ENCODE measurements around the gene CCDC78.
A peak's percentile ranks its signal among the peaks of the same experiment; 100 is the strongest.

CCDC78 gene

DNA sequence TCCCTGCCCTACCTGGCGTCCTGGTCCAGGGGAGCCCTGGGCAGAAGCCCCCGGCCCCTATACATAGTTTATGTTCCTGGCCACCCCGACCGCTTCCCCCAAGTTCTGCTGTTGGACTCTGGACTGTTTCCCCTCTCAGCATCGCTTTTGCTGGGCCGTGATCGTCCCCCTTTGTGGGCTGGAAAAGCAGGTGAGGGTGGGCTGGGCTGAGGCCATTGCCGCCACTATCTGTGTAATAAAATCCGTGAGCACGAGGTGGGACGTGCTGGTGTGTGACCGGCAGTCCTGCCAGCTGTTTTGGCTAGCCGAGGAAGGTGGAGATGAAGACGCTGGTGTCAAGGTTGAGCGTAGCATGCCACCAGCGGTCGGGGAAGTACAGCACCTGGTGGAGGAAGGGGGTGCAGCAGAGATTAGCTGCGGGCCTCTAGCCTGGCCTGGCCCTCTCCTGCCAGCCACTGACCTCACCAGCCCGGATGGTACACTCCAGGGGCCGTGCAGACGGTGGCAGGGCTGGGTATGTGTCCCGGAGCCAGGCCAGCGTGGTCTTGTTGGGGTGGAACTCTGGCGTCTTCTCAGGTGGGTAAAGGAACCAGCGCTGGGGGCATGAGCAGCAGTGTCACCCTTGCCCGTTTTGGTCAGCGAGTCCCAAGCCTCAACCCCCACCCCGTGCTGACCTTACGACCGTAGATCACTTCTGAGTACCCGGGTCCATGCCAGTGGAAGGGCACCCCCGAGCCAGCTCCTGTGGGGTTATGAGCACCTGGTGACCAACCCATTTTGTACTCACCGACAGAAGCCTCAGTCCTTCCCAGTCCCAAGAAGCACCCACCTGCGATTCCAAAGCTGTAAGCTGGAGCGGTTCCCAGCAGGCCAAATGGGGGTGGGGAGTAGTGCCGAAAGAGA, 43.5 kb downstream of the CCDC78 start:
- DNase-seq = no peak

DNA sequence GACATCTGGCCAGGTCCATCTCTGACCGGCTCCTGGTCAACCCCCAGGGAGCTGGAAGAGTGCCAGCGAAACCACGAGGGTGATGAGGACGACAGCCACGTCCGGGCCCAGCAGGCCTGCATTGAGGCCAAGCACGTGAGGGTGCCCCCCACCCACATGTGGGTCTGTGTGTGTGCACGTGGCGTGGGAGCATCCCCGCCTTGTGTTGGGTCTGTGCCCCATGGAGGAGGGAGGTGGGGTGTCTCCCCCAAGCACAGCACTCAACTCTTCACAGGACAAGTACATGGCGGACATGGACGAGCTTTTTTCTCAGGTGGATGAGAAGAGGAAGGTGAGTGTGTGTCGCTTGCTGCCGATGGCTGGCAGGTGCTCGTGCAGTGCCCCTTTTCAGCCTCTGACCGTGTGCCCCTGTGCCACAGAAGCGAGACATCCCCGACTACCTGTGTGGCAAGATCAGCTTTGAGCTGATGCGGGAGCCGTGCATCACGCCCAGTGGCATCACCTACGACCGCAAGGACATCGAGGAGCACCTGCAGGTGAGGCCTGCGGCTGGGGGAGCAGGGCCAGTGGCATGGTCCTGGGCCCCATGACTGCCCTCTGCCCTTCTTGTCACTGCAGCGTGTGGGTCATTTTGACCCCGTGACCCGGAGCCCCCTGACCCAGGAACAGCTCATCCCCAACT, 44.4 kb downstream of the CCDC78 start:
- peak overlapping the region; percentile 54 for H3K27ac Mint-ChIP-seq
- H3K4me1 Mint-ChIP-seq = peaks cover 34% of the 10 kb centered on the region
- peaks cover under 1% of the 10 kb centered on the region for H3K27me3 Mint-ChIP-seq
- no peaks in the 10 kb centered on the region for H3K9me3 Mint-ChIP-seq
- H3K36me3 Mint-ChIP-seq (ENCODE audit: low read depth) = peaks cover 18% of the 10 kb centered on the region
- DNase-seq (no peak), ATAC-seq (no peak)
- peak overlapping the region; percentile 82 for H3K4me3 Mint-ChIP-seq

More for the DNA sequence above, 43.5 kb downstream of the CCDC78 start:
- Mint-ChIP-seq H3K36me3 (ENCODE audit: low read depth) (peaks cover 20% of the 10 kb centered on the region), H3K27ac (peak overlapping the region; percentile 54), H3K4me3 (peak overlapping the region; percentile 82), H3K27me3 (no peaks in the 10 kb centered on the region), H3K4me1 (peaks cover 34% of the 10 kb centered on the region), H3K9me3 (no peaks in the 10 kb centered on the region)
- no peak for ATAC-seq

DNA sequence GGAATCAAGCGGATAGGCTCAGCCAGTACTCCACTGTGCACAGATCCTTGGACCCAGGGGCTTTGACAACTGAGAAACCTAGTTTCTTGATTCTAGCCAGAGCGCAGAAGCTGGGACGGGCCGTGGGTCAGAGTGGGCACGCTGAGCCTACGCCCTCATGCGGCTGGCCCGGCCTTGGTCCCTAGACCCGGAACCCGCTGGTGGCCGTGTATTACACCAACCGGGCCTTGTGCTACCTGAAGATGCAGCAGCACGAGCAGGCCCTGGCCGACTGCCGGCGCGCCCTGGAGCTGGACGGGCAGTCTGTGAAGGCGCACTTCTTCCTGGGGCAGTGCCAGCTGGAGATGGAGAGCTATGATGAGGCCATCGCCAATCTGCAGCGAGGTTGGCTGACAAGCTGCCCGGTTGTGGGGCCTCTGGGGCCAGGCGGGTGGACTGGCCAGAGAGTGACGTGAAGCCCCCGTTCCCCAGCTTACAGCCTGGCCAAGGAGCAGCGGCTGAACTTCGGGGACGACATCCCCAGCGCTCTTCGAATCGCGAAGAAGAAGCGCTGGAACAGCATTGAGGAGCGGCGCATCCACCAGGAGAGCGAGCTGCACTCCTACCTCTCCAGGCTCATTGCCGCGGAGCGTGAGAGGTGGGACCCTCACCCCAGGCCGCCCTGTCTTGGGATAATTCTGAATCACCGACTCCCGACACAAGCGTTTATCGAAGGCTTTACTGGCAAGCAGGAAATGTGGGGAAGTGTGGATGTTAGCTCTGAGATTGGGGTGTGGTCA, 45.1 kb downstream of the CCDC78 start:
- DNase-seq = peak; percentile 41
- Mint-ChIP-seq H3K27me3 (peaks cover 5% of the 10 kb centered on the region), H3K27ac (peak overlapping the region; percentile 49), H3K4me3 (peak overlapping the region; percentile 82), H3K9me3 (no peaks in the 10 kb centered on the region), H3K36me3 (ENCODE audit: low read depth) (peaks cover 18% of the 10 kb centered on the region), H3K4me1 (peaks cover 34% of the 10 kb centered on the region)
- ATAC-seq = no peak

DNA sequence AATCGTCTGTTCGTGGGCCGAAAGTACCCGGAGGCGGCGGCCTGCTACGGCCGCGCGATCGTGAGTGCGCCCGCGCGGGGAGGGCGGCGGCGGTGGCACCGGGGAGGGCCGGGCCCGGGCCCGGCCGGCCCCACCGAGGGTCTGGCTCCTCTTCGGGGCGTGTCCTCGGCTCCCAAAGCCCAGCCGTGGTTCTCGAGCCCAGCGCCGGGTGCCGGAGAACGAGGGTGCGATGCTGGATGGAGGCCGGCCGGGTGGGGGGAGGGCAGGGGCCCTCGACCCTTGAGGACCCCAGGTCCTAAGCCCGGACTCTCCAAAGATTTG, 45.7 kb downstream of the CCDC78 start:
- DNase-seq (no peak), ATAC-seq (no peak)
- Mint-ChIP-seq H3K4me1 (peaks cover 31% of the 10 kb centered on the region), H3K4me3 (peak overlapping the region; percentile 82), H3K27me3 (peaks cover 5% of the 10 kb centered on the region), H3K36me3 (ENCODE audit: low read depth) (peaks cover 18% of the 10 kb centered on the region), H3K9me3 (no peaks in the 10 kb centered on the region), H3K27ac (peak overlapping the region; percentile 49)

DNA sequence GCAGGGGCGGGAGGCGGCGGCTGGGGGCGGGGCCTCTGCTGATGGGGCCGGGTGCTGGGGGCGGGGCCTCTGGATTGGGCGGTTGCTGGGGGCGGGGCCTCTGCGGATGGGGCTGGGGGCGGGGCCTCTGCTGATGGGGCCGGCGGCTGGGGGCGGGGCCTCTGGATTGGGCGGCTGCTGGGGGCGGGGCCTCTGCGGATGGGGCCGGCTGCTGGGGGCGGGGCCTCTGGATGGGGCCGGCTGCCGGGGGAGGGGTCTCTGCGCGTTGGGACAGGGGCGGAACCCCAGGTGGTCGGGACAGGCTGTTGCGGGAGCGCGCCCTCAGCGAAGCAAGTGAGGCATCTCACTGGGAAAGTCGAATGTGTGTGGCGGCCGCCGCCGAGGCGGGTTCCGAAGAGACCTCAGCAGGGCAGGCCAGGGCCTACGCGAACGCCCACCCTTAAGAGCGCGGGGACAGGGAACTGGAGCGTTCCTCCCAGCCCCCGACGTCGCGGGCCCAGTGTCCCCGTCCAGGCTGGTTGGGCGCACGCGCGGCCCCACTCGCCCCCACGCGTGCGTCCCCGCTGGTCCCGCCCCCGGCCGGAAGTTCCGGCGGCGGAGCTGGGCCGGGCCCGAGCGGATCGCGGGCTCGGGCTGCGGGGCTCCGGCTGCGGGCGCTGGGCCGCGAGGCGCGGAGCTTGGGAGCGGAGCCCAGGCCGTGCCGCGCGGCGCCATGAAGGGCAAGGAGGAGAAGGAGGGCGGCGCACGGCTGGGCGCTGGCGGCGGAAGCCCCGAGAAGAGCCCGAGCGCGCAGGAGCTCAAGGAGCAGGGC, 46.2 kb downstream of the CCDC78 start, which contains the start of gene STUB1:
STUB1 (plus strand) TSS at position 597 of the 811 bp plus-strand sequence; CDS start at position 713, 116 bp downstream.
- Mint-ChIP-seq H3K27ac (peak within 1 kb of the TSS; percentile 87), H3K4me1 (peaks cover 31% of the 10 kb centered on the region), H3K4me3 (peak within 1 kb of the TSS; percentile 82), H3K36me3 (ENCODE audit: low read depth) (peaks cover 18% of the 10 kb centered on the region), H3K9me3 (no peaks in the 10 kb centered on the region), H3K27me3 (peaks cover 5% of the 10 kb centered on the region)
- peak; percentile 90 for DNase-seq
- ATAC-seq = peak; percentile 34

DNA sequence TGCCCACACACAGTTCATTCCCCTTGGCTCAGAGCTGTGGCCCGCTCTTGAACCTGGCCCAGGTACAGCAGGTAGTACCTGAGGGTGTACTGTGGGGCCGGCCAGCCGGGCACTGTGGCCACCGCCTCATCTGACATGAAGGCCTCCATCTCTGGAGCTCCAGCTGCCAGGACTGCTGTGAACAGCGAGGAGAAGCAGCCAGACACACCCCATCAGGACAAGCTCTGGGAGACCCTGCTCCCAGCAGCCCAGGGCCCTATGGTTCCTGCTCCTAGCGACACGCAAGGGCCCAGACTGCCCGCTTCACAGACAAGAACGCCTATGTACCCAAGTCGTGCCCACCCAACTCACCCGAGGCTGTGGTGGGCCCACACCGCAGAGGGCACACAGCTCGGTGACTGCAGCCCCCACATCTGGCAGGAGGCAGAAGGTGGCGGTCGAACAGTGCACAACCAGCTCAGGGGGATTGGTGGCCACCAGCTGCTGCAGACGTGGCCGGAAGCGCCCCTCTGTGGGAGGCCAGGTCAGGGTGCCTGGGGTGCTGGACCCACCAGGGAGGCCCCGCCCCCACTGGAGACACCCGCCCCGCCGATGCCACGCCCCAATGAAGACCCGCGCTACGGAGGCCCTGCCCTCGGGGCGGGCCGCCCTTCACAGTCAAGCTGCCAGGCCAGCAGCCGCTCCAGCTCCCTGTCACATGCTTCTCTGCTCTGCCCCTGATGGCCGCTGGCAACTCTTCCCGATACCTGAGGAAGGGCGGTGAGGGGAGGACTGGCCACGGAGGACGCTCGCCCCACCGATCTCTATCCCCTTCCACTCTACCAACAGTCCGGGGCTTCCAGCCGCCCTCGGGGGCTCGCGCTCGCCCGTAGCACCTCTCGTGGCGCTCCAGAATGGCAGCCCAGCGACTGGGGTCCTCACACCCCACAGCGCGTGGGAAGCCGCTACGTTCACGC, 47.1 kb downstream of the CCDC78 start:
- Mint-ChIP-seq H3K36me3 (ENCODE audit: low read depth) (peaks cover 18% of the 10 kb centered on the region), H3K4me3 (peak overlapping the region; percentile 75), H3K9me3 (no peaks in the 10 kb centered on the region), H3K4me1 (peaks cover 30% of the 10 kb centered on the region), H3K27ac (peak overlapping the region; percentile 73), H3K27me3 (peaks cover 5% of the 10 kb centered on the region)
- DNase-seq (peak; percentile 69), ATAC-seq (peak; percentile 7)

DNA sequence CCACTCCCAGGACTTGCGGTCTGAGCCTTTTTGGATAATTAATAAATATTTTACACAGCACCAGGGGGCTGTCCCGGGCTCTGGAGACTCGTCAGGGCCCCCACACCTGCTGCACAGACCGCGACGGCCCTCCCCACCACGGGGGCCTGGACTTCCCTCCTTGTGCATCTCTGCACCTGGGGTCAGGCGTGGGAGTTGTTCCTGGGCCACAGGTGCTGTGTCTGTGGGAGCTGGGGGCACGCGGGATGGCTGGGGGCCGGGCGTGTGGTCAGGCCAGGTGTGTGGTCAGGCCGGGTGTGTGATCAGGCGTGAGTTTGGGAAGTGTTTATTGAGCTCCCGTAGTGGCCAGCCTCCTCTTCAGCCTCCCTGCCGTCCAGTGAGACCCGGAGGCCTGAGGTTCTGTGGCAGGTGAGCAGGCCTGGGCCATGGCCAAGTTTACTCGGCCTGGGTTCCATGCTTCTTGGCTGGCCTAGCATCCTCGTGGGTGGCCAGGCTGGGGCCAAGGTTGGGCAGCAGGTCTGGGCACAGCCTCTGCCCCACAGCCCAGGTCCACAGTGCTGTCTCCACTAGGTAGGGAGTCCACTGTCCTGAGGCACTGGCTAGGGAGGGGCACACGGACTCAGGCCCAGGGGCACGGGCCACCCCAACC, 47.9 kb downstream of the CCDC78 start:
- ATAC-seq = no peak
- no peak for DNase-seq
- H3K36me3 Mint-ChIP-seq (ENCODE audit: low read depth) = peaks cover 18% of the 10 kb centered on the region
- H3K4me1 Mint-ChIP-seq = peaks cover 27% of the 10 kb centered on the region
- no peaks in the 10 kb centered on the region for H3K9me3 Mint-ChIP-seq
- no peak overlapping the region for H3K27ac Mint-ChIP-seq
- H3K27me3 Mint-ChIP-seq = peaks cover 5% of the 10 kb centered on the region
- no peak overlapping the region for H3K4me3 Mint-ChIP-seq

DNA sequence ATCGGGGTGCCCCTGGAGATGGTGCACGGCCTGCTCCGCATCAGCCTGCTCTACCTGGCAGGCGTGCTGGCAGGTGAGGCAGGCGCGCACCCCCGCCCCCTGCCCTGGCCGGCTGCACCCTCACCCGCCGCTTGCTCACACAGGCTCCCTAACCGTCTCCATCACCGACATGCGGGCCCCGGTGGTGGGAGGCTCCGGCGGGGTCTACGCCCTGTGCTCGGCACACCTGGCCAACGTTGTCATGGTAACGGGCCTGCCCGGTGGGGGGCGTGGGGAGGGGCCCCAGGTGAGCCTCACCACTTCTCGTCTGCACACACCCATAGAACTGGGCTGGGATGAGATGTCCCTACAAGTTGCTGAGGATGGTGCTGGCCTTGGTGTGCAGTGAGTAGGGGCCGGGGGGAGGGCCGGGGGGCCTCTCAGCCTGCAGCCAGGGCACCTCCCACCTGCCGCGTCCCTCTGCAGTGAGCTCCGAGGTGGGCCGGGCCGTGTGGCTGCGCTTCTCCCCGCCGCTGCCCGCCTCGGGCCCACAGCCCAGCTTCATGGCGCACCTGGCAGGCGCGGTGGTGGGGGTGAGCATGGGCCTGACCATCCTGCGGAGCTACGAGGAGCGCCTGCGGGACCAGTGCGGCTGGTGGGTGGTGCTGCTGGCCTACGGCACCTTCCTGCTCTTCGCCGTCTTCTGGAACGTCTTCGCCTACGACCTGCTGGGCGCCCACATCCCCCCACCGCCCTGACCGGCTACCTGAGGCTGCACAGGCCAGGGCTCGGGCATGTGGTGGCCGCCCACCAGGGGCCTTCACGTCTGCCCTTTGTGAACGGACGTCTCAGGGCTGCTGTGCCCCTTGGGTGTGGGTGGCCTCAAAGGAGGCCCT, 48.7 kb downstream of the CCDC78 start:
- no peak overlapping the region for H3K4me3 Mint-ChIP-seq
- no peak overlapping the region for H3K27ac Mint-ChIP-seq
- DNase-seq = no peak
- peaks cover 22% of the 10 kb centered on the region for H3K4me1 Mint-ChIP-seq
- peaks cover 5% of the 10 kb centered on the region for H3K27me3 Mint-ChIP-seq
- no peak for ATAC-seq
- no peaks in the 10 kb centered on the region for H3K9me3 Mint-ChIP-seq
- H3K36me3 Mint-ChIP-seq (ENCODE audit: low read depth) = peaks cover 14% of the 10 kb centered on the region

DNA sequence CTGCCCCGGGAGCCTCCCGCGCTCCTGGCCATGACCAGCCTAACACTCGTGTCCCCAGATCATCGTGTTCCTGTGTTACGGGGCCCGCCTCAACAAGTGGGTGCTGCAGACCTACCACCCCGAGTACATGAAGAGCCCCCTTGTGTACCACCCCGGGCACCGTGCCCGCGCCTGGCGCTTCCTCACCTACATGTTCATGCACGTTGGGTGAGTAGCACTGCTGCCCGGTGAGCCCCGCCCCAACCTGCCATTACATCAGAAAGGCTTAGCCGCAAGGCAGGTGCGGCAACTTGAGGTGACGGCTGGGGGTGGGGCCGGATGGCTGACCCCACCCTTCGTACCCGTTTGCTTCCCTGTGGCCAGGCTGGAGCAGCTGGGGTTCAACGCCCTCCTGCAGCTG, 49.3 kb downstream of the CCDC78 start:
- Mint-ChIP-seq H3K4me1 (peaks cover 17% of the 10 kb centered on the region), H3K9me3 (no peaks in the 10 kb centered on the region), H3K27ac (no peak overlapping the region), H3K36me3 (ENCODE audit: low read depth) (peaks cover 9% of the 10 kb centered on the region), H3K27me3 (peaks cover 5% of the 10 kb centered on the region), H3K4me3 (no peak overlapping the region)
- DNase-seq (no peak), ATAC-seq (no peak)

DNA sequence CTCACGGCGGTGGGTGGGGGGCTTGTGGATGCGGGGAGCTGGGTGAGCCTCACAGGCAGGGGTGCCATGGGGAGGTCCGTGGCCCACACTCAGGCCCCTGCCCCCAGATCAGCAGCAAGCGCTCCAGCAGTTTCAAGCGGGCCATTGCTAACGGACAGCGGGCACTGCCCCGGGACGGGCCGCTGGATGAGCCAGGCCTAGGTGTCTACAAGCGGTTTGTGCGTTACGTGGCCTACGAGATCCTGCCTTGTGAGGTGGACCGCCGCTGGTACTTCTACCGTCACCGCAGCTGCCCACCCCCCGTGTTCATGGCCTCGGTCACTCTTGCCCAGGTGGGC, 49.7 kb downstream of the CCDC78 start:
- Mint-ChIP-seq H3K27me3 (peaks cover 5% of the 10 kb centered on the region), H3K4me3 (no peak overlapping the region), H3K4me1 (peaks cover 13% of the 10 kb centered on the region), H3K36me3 (ENCODE audit: low read depth) (peaks cover 5% of the 10 kb centered on the region), H3K9me3 (no peaks in the 10 kb centered on the region), H3K27ac (no peak overlapping the region)
- no peak for ATAC-seq
- no peak for DNase-seq

DNA sequence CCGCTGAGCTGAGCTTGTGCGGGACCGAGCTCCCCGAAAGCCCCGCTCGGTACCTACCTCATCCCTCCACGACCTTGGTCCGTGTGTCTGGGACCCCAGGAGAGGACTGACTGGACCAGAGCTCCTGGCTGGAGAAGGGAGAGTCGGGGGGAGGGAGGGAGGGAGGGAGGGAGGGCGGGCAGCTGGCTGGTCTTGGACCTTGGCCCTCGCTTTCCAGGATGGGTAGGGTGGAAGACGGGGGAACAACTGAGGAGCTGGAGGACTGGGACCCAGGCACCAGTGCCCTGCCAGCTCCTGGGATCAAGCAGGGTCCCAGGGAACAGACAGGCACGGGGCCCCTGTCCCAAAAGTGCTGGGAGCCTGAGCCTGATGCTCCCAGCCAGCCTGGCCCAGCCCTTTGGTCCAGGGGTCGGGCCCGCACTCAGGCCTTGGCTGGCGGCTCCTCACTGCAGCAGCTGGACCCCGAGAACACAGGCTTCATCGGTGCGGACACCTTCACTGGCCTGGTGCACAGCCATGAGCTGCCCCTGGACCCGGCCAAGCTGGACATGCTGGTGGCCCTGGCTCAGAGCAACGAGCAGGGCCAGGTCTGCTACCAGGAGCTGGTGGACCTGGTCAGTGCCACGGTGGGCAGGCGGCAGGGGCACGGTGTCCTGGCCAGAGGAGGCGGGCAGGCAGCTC, 50.2 kb downstream of the CCDC78 start:
- DNase-seq = no peak
- H3K36me3 Mint-ChIP-seq (ENCODE audit: low read depth) = peaks cover 3% of the 10 kb centered on the region
- peaks cover 5% of the 10 kb centered on the region for H3K27me3 Mint-ChIP-seq
- H3K27ac Mint-ChIP-seq = no peak overlapping the region
- ATAC-seq = no peak
- H3K4me3 Mint-ChIP-seq = no peak overlapping the region
- no peaks in the 10 kb centered on the region for H3K9me3 Mint-ChIP-seq
- H3K4me1 Mint-ChIP-seq = peaks cover 8% of the 10 kb centered on the region
